ENCODE measurements around the gene ARL5C. TPM values are rescaled to one million over a fixed set of nuclear protein-coding genes. Genes with fewer than 3 reads are reported as not detected.
A peak's percentile ranks its signal among the peaks of the same experiment; 100 is the strongest.

ARL5C gene
- total and polyA plus RNA-seq, 2 donors (not counting 1 experiment from before 2014, with no cell fraction given) = not detected

DNA sequence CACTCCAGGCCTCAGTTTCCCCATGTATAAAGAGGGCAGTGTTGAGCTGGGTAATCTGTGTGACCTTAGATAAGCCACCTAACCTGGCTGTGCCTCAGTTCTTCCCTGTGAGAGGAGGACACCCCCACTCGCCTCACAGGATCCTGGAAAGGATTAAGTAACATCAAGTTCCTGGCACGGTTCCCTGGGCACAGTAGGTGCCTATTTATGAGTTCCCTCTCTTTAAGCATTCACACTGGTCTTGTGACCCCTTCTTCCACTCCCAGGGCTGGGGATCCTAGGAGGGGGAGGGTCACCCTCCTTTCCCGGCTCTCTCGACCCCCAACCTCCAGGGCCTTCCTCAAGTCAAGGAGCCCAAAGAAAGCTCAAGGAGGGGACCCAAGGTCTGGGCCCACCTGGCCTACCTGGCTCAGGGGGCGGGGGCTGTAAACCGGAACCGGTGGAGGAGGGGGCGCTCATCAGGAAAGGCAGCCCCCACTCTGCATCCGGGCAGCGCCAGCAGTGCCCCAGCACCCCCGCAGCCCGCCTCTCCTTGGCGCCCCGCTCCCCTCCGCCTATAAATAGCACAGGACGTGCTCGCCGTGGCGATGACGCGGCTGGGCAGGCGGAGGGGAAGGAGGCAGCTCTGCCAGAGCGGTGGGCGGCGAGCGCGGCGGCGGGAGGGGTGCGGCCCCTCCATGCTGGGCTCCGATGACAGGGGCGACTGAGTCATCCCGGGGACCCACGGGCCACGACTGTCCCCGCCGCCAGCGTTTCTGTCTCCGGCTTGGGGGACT lies 43.5 kb upstream of the ARL5C start:
- peak overlapping the region; percentile 76 for H2AFZ ChIP-seq (ENCODE audit: insufficient read depth, low read depth, low read length, poor library complexity, severe bottlenecking)
- peaks cover 0 to 3% (median 0%) of the 10 kb centered on the region in 3 donors for H3K9me3 ChIP-seq (ENCODE audit: control extremely low read depth in 1 of 3, control insufficient read depth in 2 of 3, insufficient read depth in 1 of 3, low read length in 2 of 3)
- H3K36me3 ChIP-seq (replicated peaks in 1 of 2; ENCODE audit: control extremely low read depth in 1 of 2, control insufficient read depth in 1 of 2, extremely low read depth in 1 of 2, insufficient read depth in 2 of 2, low read length in 1 of 2) = peaks cover 2 to 7% of the 10 kb centered on the region in 2 experiments
- POLR2A ChIA-PET = interaction anchor here (0.6 to 1.8 kb wide), 7 partner anchors 10 to 344 kb away, joined by 3 to 11 read pairs (median 5); partner anchors contain the start of genes CDK12 and RPL19
- CTCF ChIA-PET = interaction anchor here (0.5 to 18.9 kb wide), 9 partner anchors 10 to 656 kb away, joined by 3 to 707 read pairs (median 4); partner anchors contain the start of genes CDK12, MED1 and RPL19
- H3K4me1 ChIP-seq (ENCODE audit: control insufficient read depth in 2 of 2, insufficient read depth in 2 of 2, low read length in 2 of 2) = peaks cover 32 to 39% of the 10 kb centered on the region in 2 donors
- H3K79me2 ChIP-seq (ENCODE audit: control insufficient read depth, insufficient read depth, low read length) = no peaks in the 10 kb centered on the region
- TF ChIP-seq, protein P1, sequence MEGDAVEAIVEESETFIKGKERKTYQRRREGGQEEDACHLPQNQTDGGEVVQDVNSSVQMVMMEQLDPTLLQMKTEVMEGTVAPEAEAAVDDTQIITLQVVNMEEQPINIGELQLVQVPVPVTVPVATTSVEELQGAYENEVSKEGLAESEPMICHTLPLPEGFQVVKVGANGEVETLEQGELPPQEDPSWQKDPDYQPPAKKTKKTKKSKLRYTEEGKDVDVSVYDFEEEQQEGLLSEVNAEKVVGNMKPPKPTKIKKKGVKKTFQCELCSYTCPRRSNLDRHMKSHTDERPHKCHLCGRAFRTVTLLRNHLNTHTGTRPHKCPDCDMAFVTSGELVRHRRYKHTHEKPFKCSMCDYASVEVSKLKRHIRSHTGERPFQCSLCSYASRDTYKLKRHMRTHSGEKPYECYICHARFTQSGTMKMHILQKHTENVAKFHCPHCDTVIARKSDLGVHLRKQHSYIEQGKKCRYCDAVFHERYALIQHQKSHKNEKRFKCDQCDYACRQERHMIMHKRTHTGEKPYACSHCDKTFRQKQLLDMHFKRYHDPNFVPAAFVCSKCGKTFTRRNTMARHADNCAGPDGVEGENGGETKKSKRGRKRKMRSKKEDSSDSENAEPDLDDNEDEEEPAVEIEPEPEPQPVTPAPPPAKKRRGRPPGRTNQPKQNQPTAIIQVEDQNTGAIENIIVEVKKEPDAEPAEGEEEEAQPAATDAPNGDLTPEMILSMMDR (IDR thresholded peaks at IDR 0.05) = no peak
- TF ChIP-seq EZH2 (IDR thresholded peaks at IDR 0.05; ENCODE audit: borderline replicate concordance, insufficient read depth, low read depth, low read length, poor library complexity, severe bottlenecking) = no peak
- Mint-ChIP-seq H3K27me3 (no peaks in the 10 kb centered on the region), H3K4me1 (peaks cover 33% of the 10 kb centered on the region), H3K4me3 (peak overlapping the region; percentile 77), H3K27ac (peak overlapping the region; percentile 68), H3K9me3 (ENCODE audit: insufficient read depth) (no peaks in the 10 kb centered on the region)
- ATAC-seq (ENCODE audit: low read depth) = peak; percentile 40
- 4% methylated on average over 37 of the region's 39 CpGs for WGBS (ENCODE audit: insufficient coverage)
- peak overlapping the region; percentile 96 for H3K4me2 ChIP-seq (replicated peaks; ENCODE audit: low read depth, low read length, poor library complexity, severe bottlenecking)
- peaks cover 0 to 12% (median 3%) of the 10 kb centered on the region in 4 experiments for H3K27me3 ChIP-seq (replicated peaks in 1 of 4; ENCODE audit: control extremely low read depth in 1 of 4, control insufficient read depth in 3 of 4, insufficient read depth in 4 of 4, low read length in 3 of 4)
- DNase-seq = peak; percentile 65
- H4K20me1 ChIP-seq (ENCODE audit: control insufficient read depth, insufficient read depth, low read length, poor library complexity, severe bottlenecking) = no peaks in the 10 kb centered on the region
- peak overlapping the region in 4 of 5 experiments; percentile 35 to 52 (median 48) for H3K4me3 ChIP-seq (ENCODE audit: control extremely low read depth in 1 of 5, extremely low read depth in 1 of 5, insufficient read depth in 1 of 5, low read depth in 2 of 5, low read length in 4 of 5)
- no peak overlapping the region for H3K27ac ChIP-seq (ENCODE audit: low read length in 2 of 2)
- H3K9ac ChIP-seq (ENCODE audit: low read length) = peak overlapping the region; percentile 59
- intact Hi-C loops (cut with micrococcal nuclease) = loop anchor here (1.0 to 10.0 kb wide), 2 partner anchors 9 to 195 kb away; partner anchors contain the start of genes FBXL20 and RPL19

Data from B cell (primary cell).